HG03066 (cell line): ENCODE results near the gene COL28A1.
A peak's percentile ranks its signal among the peaks of the same experiment; 100 is the strongest.
"Not testable (repeated sequence)": the region's sequence is repeated elsewhere in the genome, so short reads cannot be mapped to it uniquely, and the experiment has no call there.

Source experiments
- ATAC-seq: cut with Tn5 transposase; IDR thresholded peaks from one replicate; pipeline ENCODE4 v1.9.1; 2021; ENCODE audit warnings: low read depth; ENCODE audit not compliant: unreplicated experiment

Gene COL28A1

GRCh38 chr7:7477641-7478040 is 58.0 kb downstream of the COL28A1 start:
- not testable (repeated sequence) for ATAC-seq

- ATAC-seq = no peak
Measured at GRCh38 chr7:7476381-7476780, 59.3 kb downstream of the COL28A1 start.

- ATAC-seq = no peak
Measured at GRCh38 chr7:7475601-7476000, 60.1 kb downstream of the COL28A1 start.

GRCh38 chr7:7474436-7474835 is 61.2 kb downstream of the COL28A1 start:
- ATAC-seq = no peak

GRCh38 chr7:7464991-7465765 is 70.5 kb downstream of the COL28A1 start:
- not testable (repeated sequence) for ATAC-seq

- ATAC-seq = no peak
Measured at GRCh38 chr7:7454000-7454399, 81.7 kb downstream of the COL28A1 start.

GRCh38 chr7:7452652-7453051 is 83.0 kb downstream of the COL28A1 start:
- ATAC-seq = no peak

- no peak for ATAC-seq
Measured at GRCh38 chr7:7452119-7452518, 83.6 kb downstream of the COL28A1 start.

GRCh38 chr7:7449055-7449454 is 86.6 kb downstream of the COL28A1 start:
- no peak for ATAC-seq

GRCh38 chr7:7446616-7447015 is 89.1 kb downstream of the COL28A1 start:
- no peak for ATAC-seq

GRCh38 chr7:7443806-7444350 is 91.8 kb downstream of the COL28A1 start:
- ATAC-seq = no peak

GRCh38 chr7:7439564-7439963 is 96.1 kb downstream of the COL28A1 start:
- no peak for ATAC-seq

GRCh38 chr7:7438851-7439250 is 96.8 kb downstream of the COL28A1 start:
- ATAC-seq = no peak

GRCh38 chr7:7435978-7436377 is 99.7 kb downstream of the COL28A1 start:
- ATAC-seq = no peak

GRCh38 chr7:7434329-7434728 is 101.3 kb downstream of the COL28A1 start:
- no peak for ATAC-seq

GRCh38 chr7:7433811-7434210 is 101.9 kb downstream of the COL28A1 start:
- no peak for ATAC-seq

GRCh38 chr7:7432979-7433378 is 102.7 kb downstream of the COL28A1 start:
- no peak for ATAC-seq

GRCh38 chr7:7428806-7429205 is 106.9 kb downstream of the COL28A1 start:
- ATAC-seq = no peak

GRCh38 chr7:7427363-7427762 is 108.3 kb downstream of the COL28A1 start:
- ATAC-seq = no peak

- no peak for ATAC-seq
Measured at GRCh38 chr7:7426676-7427075, 109.0 kb downstream of the COL28A1 start.

- no peak for ATAC-seq
Measured at GRCh38 chr7:7425321-7425720, 110.4 kb downstream of the COL28A1 start.

- peak; percentile 77 for ATAC-seq
Measured at GRCh38 chr7:7424151-7424873, 111.4 kb downstream of the COL28A1 start.
